GM18499 (cell line): ENCODE data around the gene RAE1.

Experiments
- ATAC-seq: cut with Tn5 transposase; IDR thresholded peaks from one replicate; pipeline ENCODE4 v1.9.1; 2021; ENCODE audit warnings: moderate number of reproducible peaks; ENCODE audit not compliant: insufficient read depth, unreplicated experiment

RAE1 gene

GRCh38 chr20:57369596-57369995 is 18.5 kb downstream of the RAE1 start:
- no peak for ATAC-seq

- ATAC-seq, result no peak
These were observed 19.3 kb downstream of the RAE1 start for GRCh38 chr20:57370316-57370715.

GRCh38 chr20:57371363-57371762 is 20.3 kb downstream of the RAE1 start:
- ATAC-seq, result no peak

GRCh38 chr20:57372157-57372556 is 21.1 kb downstream of the RAE1 start:
- ATAC-seq, result no peak

GRCh38 chr20:57372581-57373350 is 21.7 kb downstream of the RAE1 start:
- ATAC-seq, result no peak

GRCh38 chr20:57374343-57374930 is 23.4 kb downstream of the RAE1 start:
- no peak for ATAC-seq

- ATAC-seq, result no peak
These were observed 24.0 kb downstream of the RAE1 start for GRCh38 chr20:57374931-57375651.

- no peak for ATAC-seq
These were observed 24.7 kb downstream of the RAE1 start for GRCh38 chr20:57375652-57376230.

- ATAC-seq, result no peak
These were observed 26.3 kb downstream of the RAE1 start for GRCh38 chr20:57377350-57377749.

GRCh38 chr20:57378107-57378506 is 27.1 kb downstream of the RAE1 start:
- ATAC-seq, result no peak

- ATAC-seq, result no peak
These were observed 27.7 kb downstream of the RAE1 start for GRCh38 chr20:57378646-57379262.

GRCh38 chr20:57379263-57379647 is 28.2 kb downstream of the RAE1 start:
- ATAC-seq, result no peak

- ATAC-seq, result no peak
These were observed 29.2 kb downstream of the RAE1 start for GRCh38 chr20:57380081-57380750.

- no peak for ATAC-seq
These were observed 30.8 kb downstream of the RAE1 start for GRCh38 chr20:57381596-57382503.

GRCh38 chr20:57382516-57382915 is 31.5 kb downstream of the RAE1 start:
- no peak for ATAC-seq

- ATAC-seq, result no peak
These were observed 32.6 kb downstream of the RAE1 start for GRCh38 chr20:57383447-57384347.

- ATAC-seq, result no peak
These were observed 33.4 kb downstream of the RAE1 start for GRCh38 chr20:57384486-57384885.
